ENCODE data around the gene MASP2. TPM values are rescaled to one million over a fixed set of nuclear protein-coding genes. Genes with fewer than 3 reads are reported as not detected.

MASP2 gene
- total RNA-seq (ENCODE audit: low replicate concordance), result not detected in 2 replicates

GRCh38 chr1:11046625-11047365 is at the start of gene MASP2:
MASP2 (minus strand) TSS chr1:11047239; CDS start chr1:11047207, 32 bp downstream.

GRCh38 chr1:11059968-11060830 is 13.2 kb upstream of the MASP2 start, which contains the start of gene SRM:
SRM (minus strand) TSS chr1:11060018; CDS start chr1:11059943, 75 bp downstream.

GRCh38 chr1:11012260-11013159 is 34.5 kb downstream of the MASP2 start, which contains the start of gene TARDBP:
TARDBP (plus strand) TSS chr1:11012654; CDS start chr1:11013728, 1,074 bp downstream.

Other genes with a start within 250 kb of the MASP2 start
- 54.5 and 79.5 TPM in 2 replicates for gene TARDBP, start 34.6 kb downstream of the MASP2 start, total RNA-seq (ENCODE audit: low replicate concordance)
- gene SRM, start 12.8 kb upstream of the MASP2 start, total RNA-seq (ENCODE audit: low replicate concordance), result 9.5 and 18.5 TPM in 2 replicates
- 21.4 and 33.4 TPM in 2 replicates for gene EXOSC10, start 52.6 kb upstream of the MASP2 start, total RNA-seq (ENCODE audit: low replicate concordance)
- 0.23 TPM in 1 of 2 replicates, not detected in the other for gene ANGPTL7, start 142.1 kb upstream of the MASP2 start, total RNA-seq (ENCODE audit: low replicate concordance)
- 30.3 and 30.8 TPM in 2 replicates for gene MTOR, start 215.3 kb upstream of the MASP2 start, total RNA-seq (ENCODE audit: low replicate concordance)
- gene UBIAD1, start 226.0 kb upstream of the MASP2 start, total RNA-seq (ENCODE audit: low replicate concordance), result 4.6 and 4.7 TPM in 2 replicates